K562 (cell line): Measurements from ENCODE around the gene GNPTAB. TPM values are rescaled to one million over a fixed set of nuclear protein-coding genes. Genes with fewer than 3 reads are reported as not detected.
A peak's percentile ranks its signal among the peaks of the same experiment; 100 is the strongest.

ENCODE experiments used
- ATAC-seq: fragments of 200-7000 bp; cut with Tn5 transposase; 3 replicates; pipeline ENCODE4 v1.9.1; 2020; ENCODE audit warnings: moderate library complexity
- BruUV-seq: library from RNA; stranded (reverse); fragments of 400-500 nt; replicated peaks from 2 replicates; lab custom pipeline; 2021; lab: Mats Ljungman, UMichigan
- CTCF ChIA-PET: fragments of 300-600 bp; formaldehyde crosslinking; extraction: SDS; loops from one replicate; lab custom pipeline; 2021; ENCODE audit warnings: low intra/inter-chr PET ratio; lab: Yijun Ruan, JAX
- POLR2A ChIA-PET: fragments of 300-600, 350-650 bp; sonication (Branson Sonifier 250); formaldehyde crosslinking; extraction: SDS; loops from one replicate; lab custom pipeline; 2021; ENCODE audit warnings: antibody characterized with exemption, inconsistent platforms; lab: Yijun Ruan, JAX
- DNase-seq, 4 experiments: peaks; one replicate each; pipeline versions ENCODE4 v3.0.0 to v3.0.0-alpha.2; 2011 to 2018; ENCODE audit warnings: low spot score in 3 of 4, mixed read lengths in 3 of 4; ENCODE audit errors: extremely low read depth in 1 of 4
- FAIRE-seq: peaks from 2 replicates; lab custom pipeline; 2011; peaks lifted over from hg19 to GRCh38; lab: Jason Lieb, UNC
- H2AFZ ChIP-seq: 2 replicates; pipeline ENCODE4 v1.6.0; 2011; ENCODE audit warnings: low read depth, low read length, control low read depth, inconsistent platforms
- H3K27ac ChIP-seq: fragments of 200-600 bp; 3 replicates; pipeline ENCODE4 v1.8.0; 2011; ENCODE audit warnings: low read depth, mild to moderate bottlenecking, control low read depth, inconsistent platforms, low read length, moderate library complexity, mixed read lengths; ENCODE audit errors: extremely low read depth
- H3K27me3 ChIP-seq, 2 experiments: fragments of 300-600 bp in 1 of 2; 2 replicates in 1 of 2; 3 replicates in 1 of 2; pipeline versions ENCODE4 v1.6.0 to v1.8.0; 2011; ENCODE audit warnings: inconsistent platforms in 2 of 2, low read length in 2 of 2, mild to moderate bottlenecking in 1 of 2, mixed read lengths in 1 of 2, moderate library complexity in 1 of 2; ENCODE audit not compliant: control insufficient read depth in 2 of 2, insufficient read depth in 2 of 2
- H3K36me3 ChIP-seq: fragments of 300-600 bp; 3 replicates; pipeline ENCODE4 v1.8.0; 2011; ENCODE audit warnings: mild to moderate bottlenecking, low read length, inconsistent platforms; ENCODE audit not compliant: control insufficient read depth, insufficient read depth
- H3K4me1 ChIP-seq, 2 experiments: fragments of 200-600 bp in 1 of 2; replicated peaks in 1 of 2; 2 replicates in 1 of 2; 3 replicates in 1 of 2; pipeline versions ENCODE4 v1.5.1 to v1.8.0; 2011; ENCODE audit warnings: inconsistent platforms in 2 of 2, low read length in 2 of 2, mild to moderate bottlenecking in 1 of 2, mixed read lengths in 1 of 2, moderate library complexity in 1 of 2; ENCODE audit not compliant: control insufficient read depth in 2 of 2, insufficient read depth in 2 of 2
- H3K4me2 ChIP-seq: 2 replicates; pipeline ENCODE4 v1.6.1; 2011; ENCODE audit warnings: low read length, control low read depth, inconsistent platforms, mixed read lengths; ENCODE audit not compliant: insufficient read depth
- H3K4me3 ChIP-seq: fragments of 200-600 bp; sonication (generic), shearing (Covaris generic); 2 replicates; pipeline ENCODE4 v1.5.1; 2016; ENCODE audit warnings: control low read depth, inconsistent platforms
- H3K79me2 ChIP-seq: fragments of 200-600 bp; 3 replicates; pipeline ENCODE4 v1.8.0; 2011; ENCODE audit warnings: low read length, inconsistent platforms; ENCODE audit not compliant: control insufficient read depth, insufficient read depth
- H3K9ac ChIP-seq, 2 experiments: 2 replicates each; pipeline versions ENCODE4 v1.6.0 to v1.6.1; 2011; ENCODE audit warnings: low read depth in 2 of 2, low read length in 2 of 2, control low read depth in 1 of 2, inconsistent platforms in 1 of 2, mild to moderate bottlenecking in 1 of 2, mixed read lengths in 1 of 2; ENCODE audit not compliant: insufficient read depth in 1 of 2
- H3K9me1 ChIP-seq: one replicate; pipeline ENCODE4 v1.6.0; 2011; ENCODE audit warnings: inconsistent platforms, mild to moderate bottlenecking, low read length, moderate library complexity; ENCODE audit not compliant: control insufficient read depth, insufficient read depth
- H3K9me3 ChIP-seq: replicated peaks from 2 replicates; pipeline ENCODE4 v1.5.1; 2011; ENCODE audit warnings: low read depth, low read length, inconsistent platforms; ENCODE audit not compliant: control insufficient read depth, insufficient read depth
- H4K20me1 ChIP-seq: replicated peaks from 2 replicates; pipeline ENCODE4 v1.6.1; 2011; ENCODE audit warnings: low read length, inconsistent platforms, mixed read lengths; ENCODE audit not compliant: control insufficient read depth, insufficient read depth
- CEBPZ ChIP-seq: fragments of 150-350 bp; IDR thresholded peaks from 2 replicates; pipeline ENCODE4 v1.6.1; 2014; ENCODE audit warnings: low read depth, mild to moderate bottlenecking, low read length, borderline replicate concordance
- MTA2 ChIP-seq: fragments of 450-650 bp; IDR thresholded peaks from 2 replicates; pipeline ENCODE4 v1.6.1; 2016; ENCODE audit warnings: low read depth
- POLR2B ChIP-seq: fragments of 450-650 bp; IDR thresholded peaks from 2 replicates; pipeline ENCODE4 v1.6.1; 2018; ENCODE audit warnings: low read depth; ENCODE audit not compliant: partially characterized antibody
- WGBS: fragments of 100-300 bp; shearing (Covaris generic); methylation state at CpG from one replicate; pipeline ENCODE4 v1.1.6; 2016; ENCODE audit warnings: low coverage, mixed read lengths; ENCODE audit not compliant: insufficient coverage; ENCODE audit errors: missing lambda C conversion rate; 5-methylcytosine and 5-hydroxymethylcytosine counted together
- in situ Hi-C: fragments of 300-500 bp; cut with MboI; formaldehyde crosslinking; loops from 4 replicates; pipeline ENCODE4 v1.15.0; 2018; ENCODE audit warnings: inconsistent platforms, mixed read lengths
- intact Hi-C: fragments of 100-400 bp; cut with micrococcal nuclease; formaldehyde crosslinking; loops from 2 replicates; pipeline ENCODE4 v1.14.2; 2022
- polyA plus RNA-seq, 8 experiments: library from polyadenylated mRNA; depleted of rRNA in 4 of 8; stranded (reverse) in 5 of 8; unstranded in 3 of 8; fragments of >200 nt; fragmentation: Nextera tagmentation in 2 of 8; fragmentation: Illumina TruSeq in 1 of 8; extraction: Ambion mirVana in 2 of 8; extraction: Trizol in 1 of 8; gene quantifications; 2 replicates each; pipeline versions ENCODE4 v1.2.1 to v1.2.3, GENCODE V29; 2011 to 2014; ENCODE audit warnings: inconsistent platforms in 1 of 8, missing spikeins in 1 of 8
- total RNA-seq, 7 experiments: library from RNA; depleted of rRNA in 6 of 7; stranded (reverse); fragments of >200 nt in 6 of 7; fragmentation: Illumina TruSeq in 2 of 7; extraction: Trizol in 2 of 7; gene quantifications; 2 replicates each; pipeline versions ENCODE4 v1.2.1 to v1.2.3, GENCODE V29; 2011 to 2021; ENCODE audit warnings: low replicate concordance in 1 of 7
- TF ChIP-seq, protein P1 (sequence below): fragments of 450-650 bp; formaldehyde crosslinking; IDR thresholded peaks from 2 replicates; pipeline ENCODE4 v1.4.0; 2020; ENCODE audit warnings: mild to moderate bottlenecking, moderate library complexity
- TF ChIP-seq, protein P2 (sequence below): sonication (generic); formaldehyde crosslinking; IDR thresholded peaks from 2 replicates; pipeline ENCODE4 v1.8.1; 2023; ENCODE audit warnings: missing genetic modification reagents, mild to moderate bottlenecking, borderline replicate concordance
- TF ChIP-seq, protein P3 (sequence below), 2 experiments: fragments of 150-350 bp in 1 of 2; IDR thresholded peaks; 2 replicates each; pipeline ENCODE4 v1.6.1; 2012 to 2016; ENCODE audit warnings: low read depth in 2 of 2, low read length in 2 of 2, mild to moderate bottlenecking in 1 of 2, moderate library complexity in 1 of 2

Gene GNPTAB
- total and polyA plus RNA-seq, 9 of the 15 experiments (the other 6 are each of a cell fraction or from before 2014, with no cell fraction given) = 5.9 to 23.2 (median 19.3) TPM

DNA sequence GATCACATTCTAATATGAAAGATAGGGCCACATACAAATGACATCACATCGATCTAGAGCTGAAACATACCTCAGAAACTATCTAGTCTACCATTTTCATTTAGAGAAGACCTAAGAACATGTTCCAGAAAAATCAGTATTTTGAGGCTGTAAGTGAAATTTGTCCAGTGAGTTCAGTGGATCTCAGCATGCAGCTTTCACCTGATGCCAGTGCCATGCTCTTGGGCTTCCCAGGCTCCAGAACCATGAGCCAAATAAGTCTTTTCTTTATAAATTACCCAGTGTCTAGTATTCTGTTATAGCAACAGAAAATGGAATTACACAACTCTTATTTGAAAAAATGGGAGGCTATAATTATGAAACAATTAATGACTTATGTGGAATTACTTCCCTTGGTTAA is 124.4 kb downstream of the GNPTAB start:
- 75% methylated on average over 1 of the region's 1 CpG for WGBS
- in situ Hi-C loops (no loop called here), intact Hi-C loops (no loop called here)
- Histone ChIP-seq H4K20me1 (peaks cover 13% of the 10 kb centered on the region; the same call in 1 of the 2 replicates), H3K79me2 (peaks cover 85% of the 10 kb centered on the region), H3K36me3 (peaks cover 26% of the 10 kb centered on the region), H2AFZ (no peak overlapping the region), H3K4me1 (peaks cover 2 to 40% of the 10 kb centered on the region in 2 experiments; a peak in 4 of 5 replicates), H3K27me3 (no peaks in the 10 kb centered on the region), H3K4me2 (no peak overlapping the region), H3K9me3 (no peaks in the 10 kb centered on the region), H3K9me1 (peaks cover 4% of the 10 kb centered on the region), H3K27ac (peak overlapping the region; percentile 65; the same call in 2 of the 3 replicates), H3K9ac (0 out of 4 replicates have a peak overlapping the region, but pooled peaks of 1 of the 2 experiments have one; percentile 12), H3K4me3 (no peak overlapping the region)
- POLR2A ChIA-PET = interaction anchor here (1.0 to 1.6 kb wide), 2 partner anchors 8 to 17 kb away, joined by 4 to 6 read pairs; no protein-coding TSS in a partner anchor
- CTCF ChIA-PET = no interaction called here
- DNase-seq (no peak), FAIRE-seq (no peak), ATAC-seq (no peak)
- BruUV-seq = no TSS peak
- TF ChIP-seq, protein P1, sequence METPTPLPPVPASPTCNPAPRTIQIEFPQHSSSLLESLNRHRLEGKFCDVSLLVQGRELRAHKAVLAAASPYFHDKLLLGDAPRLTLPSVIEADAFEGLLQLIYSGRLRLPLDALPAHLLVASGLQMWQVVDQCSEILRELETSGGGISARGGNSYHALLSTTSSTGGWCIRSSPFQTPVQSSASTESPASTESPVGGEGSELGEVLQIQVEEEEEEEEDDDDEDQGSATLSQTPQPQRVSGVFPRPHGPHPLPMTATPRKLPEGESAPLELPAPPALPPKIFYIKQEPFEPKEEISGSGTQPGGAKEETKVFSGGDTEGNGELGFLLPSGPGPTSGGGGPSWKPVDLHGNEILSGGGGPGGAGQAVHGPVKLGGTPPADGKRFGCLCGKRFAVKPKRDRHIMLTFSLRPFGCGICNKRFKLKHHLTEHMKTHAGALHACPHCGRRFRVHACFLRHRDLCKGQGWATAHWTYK = no peak
- TF ChIP-seq MTA2 (no peak), CEBPZ (no peak), POLR2B (no peak)
- TF ChIP-seq, protein P2, sequence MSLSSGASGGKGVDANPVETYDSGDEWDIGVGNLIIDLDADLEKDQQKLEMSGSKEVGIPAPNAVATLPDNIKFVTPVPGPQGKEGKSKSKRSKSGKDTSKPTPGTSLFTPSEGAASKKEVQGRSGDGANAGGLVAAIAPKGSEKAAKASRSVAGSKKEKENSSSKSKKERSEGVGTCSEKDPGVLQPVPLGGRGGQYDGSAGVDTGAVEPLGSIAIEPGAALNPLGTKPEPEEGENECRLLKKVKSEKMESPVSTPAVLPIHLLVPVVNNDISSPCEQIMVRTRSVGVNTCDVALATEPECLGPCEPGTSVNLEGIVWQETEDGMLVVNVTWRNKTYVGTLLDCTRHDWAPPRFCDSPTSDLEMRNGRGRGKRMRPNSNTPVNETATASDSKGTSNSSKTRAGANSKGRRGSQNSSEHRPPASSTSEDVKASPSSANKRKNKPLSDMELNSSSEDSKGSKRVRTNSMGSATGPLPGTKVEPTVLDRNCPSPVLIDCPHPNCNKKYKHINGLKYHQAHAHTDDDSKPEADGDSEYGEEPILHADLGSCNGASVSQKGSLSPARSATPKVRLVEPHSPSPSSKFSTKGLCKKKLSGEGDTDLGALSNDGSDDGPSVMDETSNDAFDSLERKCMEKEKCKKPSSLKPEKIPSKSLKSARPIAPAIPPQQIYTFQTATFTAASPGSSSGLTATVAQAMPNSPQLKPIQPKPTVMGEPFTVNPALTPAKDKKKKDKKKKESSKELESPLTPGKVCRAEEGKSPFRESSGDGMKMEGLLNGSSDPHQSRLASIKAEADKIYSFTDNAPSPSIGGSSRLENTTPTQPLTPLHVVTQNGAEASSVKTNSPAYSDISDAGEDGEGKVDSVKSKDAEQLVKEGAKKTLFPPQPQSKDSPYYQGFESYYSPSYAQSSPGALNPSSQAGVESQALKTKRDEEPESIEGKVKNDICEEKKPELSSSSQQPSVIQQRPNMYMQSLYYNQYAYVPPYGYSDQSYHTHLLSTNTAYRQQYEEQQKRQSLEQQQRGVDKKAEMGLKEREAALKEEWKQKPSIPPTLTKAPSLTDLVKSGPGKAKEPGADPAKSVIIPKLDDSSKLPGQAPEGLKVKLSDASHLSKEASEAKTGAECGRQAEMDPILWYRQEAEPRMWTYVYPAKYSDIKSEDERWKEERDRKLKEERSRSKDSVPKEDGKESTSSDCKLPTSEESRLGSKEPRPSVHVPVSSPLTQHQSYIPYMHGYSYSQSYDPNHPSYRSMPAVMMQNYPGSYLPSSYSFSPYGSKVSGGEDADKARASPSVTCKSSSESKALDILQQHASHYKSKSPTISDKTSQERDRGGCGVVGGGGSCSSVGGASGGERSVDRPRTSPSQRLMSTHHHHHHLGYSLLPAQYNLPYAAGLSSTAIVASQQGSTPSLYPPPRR (CRISPR knock-in tag) = no peak
- TF ChIP-seq, protein P3, sequence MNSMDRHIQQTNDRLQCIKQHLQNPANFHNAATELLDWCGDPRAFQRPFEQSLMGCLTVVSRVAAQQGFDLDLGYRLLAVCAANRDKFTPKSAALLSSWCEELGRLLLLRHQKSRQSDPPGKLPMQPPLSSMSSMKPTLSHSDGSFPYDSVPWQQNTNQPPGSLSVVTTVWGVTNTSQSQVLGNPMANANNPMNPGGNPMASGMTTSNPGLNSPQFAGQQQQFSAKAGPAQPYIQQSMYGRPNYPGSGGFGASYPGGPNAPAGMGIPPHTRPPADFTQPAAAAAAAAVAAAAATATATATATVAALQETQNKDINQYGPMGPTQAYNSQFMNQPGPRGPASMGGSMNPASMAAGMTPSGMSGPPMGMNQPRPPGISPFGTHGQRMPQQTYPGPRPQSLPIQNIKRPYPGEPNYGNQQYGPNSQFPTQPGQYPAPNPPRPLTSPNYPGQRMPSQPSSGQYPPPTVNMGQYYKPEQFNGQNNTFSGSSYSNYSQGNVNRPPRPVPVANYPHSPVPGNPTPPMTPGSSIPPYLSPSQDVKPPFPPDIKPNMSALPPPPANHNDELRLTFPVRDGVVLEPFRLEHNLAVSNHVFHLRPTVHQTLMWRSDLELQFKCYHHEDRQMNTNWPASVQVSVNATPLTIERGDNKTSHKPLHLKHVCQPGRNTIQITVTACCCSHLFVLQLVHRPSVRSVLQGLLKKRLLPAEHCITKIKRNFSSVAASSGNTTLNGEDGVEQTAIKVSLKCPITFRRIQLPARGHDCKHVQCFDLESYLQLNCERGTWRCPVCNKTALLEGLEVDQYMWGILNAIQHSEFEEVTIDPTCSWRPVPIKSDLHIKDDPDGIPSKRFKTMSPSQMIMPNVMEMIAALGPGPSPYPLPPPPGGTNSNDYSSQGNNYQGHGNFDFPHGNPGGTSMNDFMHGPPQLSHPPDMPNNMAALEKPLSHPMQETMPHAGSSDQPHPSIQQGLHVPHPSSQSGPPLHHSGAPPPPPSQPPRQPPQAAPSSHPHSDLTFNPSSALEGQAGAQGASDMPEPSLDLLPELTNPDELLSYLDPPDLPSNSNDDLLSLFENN (IDR thresholded peaks at IDR 0.05; ENCODE audit: low read depth in 2 of 2, low read length in 2 of 2) = no peak
